HEK293 (cell line): ENCODE results near the gene FDX1.
A peak's percentile ranks its signal among the peaks of the same experiment; 100 is the strongest.

Source experiments
- CTCF ChIA-PET: fragments of 350-600 bp; formaldehyde crosslinking; extraction: SDS; loops from one replicate; lab custom pipeline; 2021; ENCODE audit warnings: antibody characterized with exemption; lab: Yijun Ruan, JAX
- POLR2A ChIA-PET: fragments of 300-600 bp; formaldehyde crosslinking; extraction: SDS; loops from one replicate; lab custom pipeline; 2020; ENCODE audit warnings: antibody characterized with exemption, inconsistent platforms; lab: Yijun Ruan, JAX
- H3K27ac ChIP-seq: fragments of 200-500 bp; sonication (Bioruptor generic); 2 replicates; pipeline ENCODE4 v1.5.1; 2014; ENCODE audit warnings: low read depth, low read length, control low read depth, inconsistent platforms; ENCODE audit errors: extremely low read depth
- H3K36me3 ChIP-seq, 2 experiments: fragments of 200-500 bp in 1 of 2; sonication (Bioruptor generic) in 1 of 2; 1 replicate in 1 of 2; 2 replicates in 1 of 2; pipeline ENCODE4 v1.5.1; 2014 to 2017; ENCODE audit warnings: inconsistent platforms in 2 of 2, low read length in 2 of 2; ENCODE audit not compliant: control insufficient read depth in 2 of 2, insufficient read depth in 1 of 2
- H3K4me1 ChIP-seq: fragments of 200-500 bp; sonication (Bioruptor generic); 2 replicates; pipeline ENCODE4 v1.5.1; 2014; ENCODE audit warnings: mild to moderate bottlenecking, low read length, inconsistent platforms; ENCODE audit not compliant: control insufficient read depth, insufficient read depth
- H3K4me3 ChIP-seq: 2 replicates; pipeline ENCODE4 v1.5.1; 2011; ENCODE audit warnings: low read depth, mild to moderate bottlenecking, control low read depth, low read length, moderate library complexity
- H3K9me3 ChIP-seq: fragments of 200-500 bp; sonication (Bioruptor generic); 2 replicates; pipeline ENCODE4 v1.5.1; 2014; ENCODE audit warnings: low read depth, low read length, inconsistent platforms; ENCODE audit not compliant: control insufficient read depth, insufficient read depth
- GFI1B ChIP-seq: fragments of 450-650 bp; formaldehyde crosslinking; IDR thresholded peaks from 2 replicates; pipeline ENCODE4 v1.5.1; 2016; ENCODE audit warnings: missing biosample characterization, missing genetic modification characterization
- GLI4 ChIP-seq: fragments of 450-650 bp; formaldehyde crosslinking; IDR thresholded peaks from 2 replicates; pipeline ENCODE4 v1.5.1; 2016; ENCODE audit warnings: missing biosample characterization, missing genetic modification characterization
- HIC1 ChIP-seq: fragments of 450-650 bp; formaldehyde crosslinking; IDR thresholded peaks from 2 replicates; pipeline ENCODE4 v1.5.1; 2016; ENCODE audit warnings: missing biosample characterization, missing genetic modification characterization
- MYNN ChIP-seq: fragments of 450-650 bp; formaldehyde crosslinking; IDR thresholded peaks from 2 replicates; pipeline ENCODE4 v1.5.1; 2016; ENCODE audit warnings: missing biosample characterization, missing genetic modification characterization, borderline replicate concordance
- MZF1 ChIP-seq: fragments of 450-650 bp; formaldehyde crosslinking; IDR thresholded peaks from 2 replicates; pipeline ENCODE4 v1.5.1; 2017; ENCODE audit warnings: missing biosample characterization, missing genetic modification characterization, borderline replicate concordance
- PRDM10 ChIP-seq: fragments of 450-650 bp; formaldehyde crosslinking; IDR thresholded peaks from 2 replicates; pipeline ENCODE4 v1.5.1; 2016; ENCODE audit warnings: missing biosample characterization, missing genetic modification characterization
- PRDM4 ChIP-seq: fragments of 450-650 bp; formaldehyde crosslinking; IDR thresholded peaks from 2 replicates; pipeline ENCODE4 v1.5.1; 2017; ENCODE audit warnings: missing biosample characterization, missing genetic modification characterization
- SCRT1 ChIP-seq: fragments of 450-650 bp; formaldehyde crosslinking; IDR thresholded peaks from 2 replicates; pipeline ENCODE4 v1.5.1; 2016; ENCODE audit warnings: missing biosample characterization, missing genetic modification characterization, borderline replicate concordance
- TRIM28 ChIP-seq: IDR thresholded peaks from 2 replicates; pipeline ENCODE4 v1.6.1; 2011; ENCODE audit warnings: low read length, control low read depth, borderline replicate concordance
- ZBTB44 ChIP-seq: fragments of 450-650 bp; IDR thresholded peaks from 2 replicates; pipeline ENCODE4 v1.5.1; 2018; ENCODE audit warnings: missing biosample characterization, mild to moderate bottlenecking, missing genetic modification characterization
- ZBTB49 ChIP-seq: fragments of 450-650 bp; formaldehyde crosslinking; IDR thresholded peaks from 2 replicates; pipeline ENCODE4 v1.5.1; 2016; ENCODE audit warnings: missing biosample characterization, missing genetic modification characterization, low read depth
- ZFP69B ChIP-seq: fragments of 450-650 bp; formaldehyde crosslinking; IDR thresholded peaks from 2 replicates; pipeline ENCODE4 v1.5.1; 2016; ENCODE audit warnings: missing biosample characterization, missing genetic modification characterization
- ZNF350 ChIP-seq: fragments of 450-650 bp; formaldehyde crosslinking; IDR thresholded peaks from 2 replicates; pipeline ENCODE4 v1.5.0; 2017; ENCODE audit warnings: missing biosample characterization, mild to moderate bottlenecking, missing genetic modification characterization
- ZSCAN30 ChIP-seq: fragments of 450-650 bp; IDR thresholded peaks from 2 replicates; pipeline ENCODE4 v1.5.1; 2018; ENCODE audit warnings: missing biosample characterization, mild to moderate bottlenecking, missing genetic modification characterization, moderate library complexity
- TF ChIP-seq, protein P1 (sequence below): fragments of 450-650 bp; formaldehyde crosslinking; IDR thresholded peaks from 2 replicates; pipeline ENCODE4; 2016; ENCODE audit warnings: missing biosample characterization, missing genetic modification characterization

The FDX1 gene

GRCh38 chr11:110431051-110431672, 1.4 kb downstream of the FDX1 start (continued):
- TF ChIP-seq ZBTB44 (tag by site-specific recombination) (0 out of 2 replicates have a peak, but pooled peaks have one; percentile 9), MYNN (tag by site-specific recombination) (no peak), PRDM10 (tag by site-specific recombination) (peak; percentile 72), TRIM28 (0 out of 2 replicates have a peak, but pooled peaks have one; percentile 27), GFI1B (tag by site-specific recombination) (0 out of 2 replicates have a peak, but pooled peaks have one; percentile 57), ZNF350 (no peak)

DNA sequence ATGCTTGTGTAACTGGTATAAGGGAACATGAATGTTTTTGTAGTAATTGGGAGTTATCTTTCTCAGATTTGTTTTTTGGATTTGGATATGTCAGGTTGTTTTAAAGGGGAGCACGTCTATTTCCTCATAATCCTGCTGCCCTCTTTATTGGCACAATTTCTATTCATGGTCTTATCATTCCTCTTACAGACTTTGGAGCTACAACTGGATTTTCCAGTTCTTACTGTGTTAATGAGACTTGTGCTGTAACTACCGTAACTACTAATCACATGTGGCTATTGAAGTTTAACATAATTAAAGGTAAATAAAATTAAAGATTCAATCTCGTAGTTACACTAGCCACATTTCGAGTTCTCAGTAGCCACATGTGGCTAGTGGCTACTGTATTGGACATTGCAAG, 1.9 kb downstream of the FDX1 start:
- H3K9me3 ChIP-seq: no peaks in the 10 kb centered on the region
- H3K4me1 ChIP-seq: no peaks in the 10 kb centered on the region; the same call in 1 of the 2 replicates
- peaks cover under 1 to 7% of the 10 kb centered on the region in 2 experiments; a peak in 2 of 3 replicates for H3K36me3 ChIP-seq
- POLR2A ChIA-PET: no interaction called here
- CTCF ChIA-PET: interaction anchor here (0.6 to 4.7 kb wide), 6 partner anchors 9 to 491 kb away, joined by 3 to 76 read pairs (median 3); no protein-coding TSS in a partner anchor
- peak overlapping the region; percentile 56 for H3K4me3 ChIP-seq
- H3K27ac ChIP-seq: no peak overlapping the region
- TF ChIP-seq HIC1: no peak
- TF ChIP-seq ZSCAN30: no peak
- TF ChIP-seq, protein P1, sequence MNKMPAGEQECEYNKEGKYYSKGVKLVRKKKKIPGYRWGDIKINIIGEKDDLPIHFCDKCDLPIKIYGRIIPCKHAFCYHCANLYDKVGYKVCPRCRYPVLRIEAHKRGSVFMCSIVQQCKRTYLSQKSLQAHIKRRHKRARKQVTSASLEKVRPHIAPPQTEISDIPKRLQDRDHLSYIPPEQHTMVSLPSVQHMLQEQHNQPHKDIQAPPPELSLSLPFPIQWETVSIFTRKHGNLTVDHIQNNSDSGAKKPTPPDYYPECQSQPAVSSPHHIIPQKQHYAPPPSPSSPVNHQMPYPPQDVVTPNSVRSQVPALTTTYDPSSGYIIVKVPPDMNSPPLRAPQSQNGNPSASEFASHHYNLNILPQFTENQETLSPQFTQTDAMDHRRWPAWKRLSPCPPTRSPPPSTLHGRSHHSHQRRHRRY (tag by site-specific recombination): no peak
- TF ChIP-seq ZFP69B: no peak
- no peak for TF ChIP-seq MZF1 (tag by site-specific recombination)

DNA sequence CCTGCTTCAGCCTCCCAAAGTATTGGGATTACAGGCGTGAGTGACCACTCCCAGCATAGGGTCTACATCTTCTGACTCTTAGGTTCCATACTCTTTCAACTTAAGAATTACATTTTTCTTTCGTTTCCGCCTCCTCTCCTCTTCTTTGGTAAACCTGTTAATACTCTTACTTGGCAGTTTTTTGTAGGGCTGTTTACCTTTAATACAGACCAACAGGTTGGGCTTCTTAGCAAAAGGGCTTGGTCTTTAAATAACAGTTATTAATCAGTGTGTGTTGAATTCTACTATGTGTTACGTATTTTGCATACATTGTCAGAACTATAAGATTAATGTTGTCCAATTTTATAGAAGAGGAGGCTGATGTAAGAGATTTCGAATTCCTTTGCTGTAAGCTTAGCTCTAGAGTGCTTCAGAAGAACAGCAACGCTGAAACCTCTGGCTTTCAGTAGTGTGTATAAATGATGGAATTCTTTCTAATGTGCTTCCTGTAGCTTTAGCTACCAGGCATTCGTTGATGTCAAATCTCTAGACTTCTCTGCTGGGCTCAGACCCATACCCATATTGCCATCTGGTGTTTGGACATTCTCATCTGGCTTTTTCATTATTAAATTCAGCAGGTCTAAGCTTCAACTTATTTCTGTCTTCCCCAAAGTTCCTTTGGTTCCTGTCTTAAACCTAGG, 3.1 kb downstream of the FDX1 start:
- H3K4me3 ChIP-seq: no peak overlapping the region
- ChIA-PET CTCF (interaction anchor here (0.7 to 4.7 kb wide), 14 partner anchors 11 to 490 kb away, joined by 3 to 76 read pairs (median 3); no protein-coding TSS in a partner anchor), POLR2A (interaction anchor here (1.0 kb wide), 1 partner anchor 104 kb away, joined by 3 read pairs; no protein-coding TSS in a partner anchor)
- peaks cover 7 to 19% of the 10 kb centered on the region in 2 experiments; a peak in 2 of 3 replicates for H3K36me3 ChIP-seq
- H3K27ac ChIP-seq: no peak overlapping the region
- no peaks in the 10 kb centered on the region for H3K9me3 ChIP-seq
- no peaks in the 10 kb centered on the region; the same call in 1 of the 2 replicates for H3K4me1 ChIP-seq
- TF ChIP-seq ZSCAN30 (no peak), GLI4 (tag by site-specific recombination) (no peak), PRDM4 (tag by site-specific recombination) (no peak), ZBTB49 (no peak), SCRT1 (tag by site-specific recombination) (peak; percentile 52)
